Measurements from ENCODE around the gene TMIE.
A peak's percentile ranks its signal among the peaks of the same experiment; 100 is the strongest.
"Not testable (repeated sequence)": the region's sequence is repeated elsewhere in the genome, so short reads cannot be mapped to it uniquely, and the experiment has no call there.

Gene TMIE

DNA sequence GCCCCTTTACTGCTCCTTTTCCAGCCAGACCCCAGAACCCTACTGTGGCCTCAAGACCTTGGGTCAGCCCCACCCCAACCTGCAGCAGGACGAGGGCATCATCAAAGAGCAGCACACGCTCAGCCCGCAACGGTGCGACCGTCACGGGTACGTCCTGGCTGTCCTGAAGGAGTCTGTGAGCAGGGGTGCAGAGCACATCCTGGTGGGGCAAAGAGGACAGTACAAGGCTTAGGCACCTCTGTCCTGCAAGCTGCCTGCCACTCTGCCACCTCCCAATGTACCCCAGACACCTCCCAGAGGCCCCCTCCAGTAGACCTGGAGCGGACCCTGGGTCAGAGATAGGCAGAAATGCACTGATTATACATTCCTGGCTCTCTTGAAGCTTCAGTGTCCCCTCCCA is 15.7 kb upstream of the TMIE start:
- ATAC-seq: no peak
- DNase-seq: no peak

DNA sequence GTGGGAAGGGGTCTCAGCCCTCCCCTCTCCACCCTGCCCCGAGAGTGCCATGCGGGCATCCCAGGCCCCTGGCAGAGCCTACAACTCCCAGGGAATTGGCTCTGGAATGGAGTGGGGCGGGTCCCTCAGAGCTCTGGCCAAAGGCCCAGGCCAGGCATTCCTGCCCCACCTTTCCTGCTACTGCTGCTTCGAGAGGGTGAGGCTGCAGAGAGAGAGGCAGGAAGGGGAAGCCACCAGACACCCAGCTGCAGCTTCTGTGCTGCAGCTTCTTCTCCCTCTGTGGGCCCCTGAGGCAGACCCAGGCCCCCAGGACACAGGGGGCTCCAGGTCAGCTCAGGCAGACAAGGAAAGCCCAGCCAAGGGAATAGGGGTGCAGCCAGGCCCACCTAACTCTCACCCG is 10.4 kb upstream of the TMIE start:
- ATAC-seq: no peak
- no peak for DNase-seq

DNA sequence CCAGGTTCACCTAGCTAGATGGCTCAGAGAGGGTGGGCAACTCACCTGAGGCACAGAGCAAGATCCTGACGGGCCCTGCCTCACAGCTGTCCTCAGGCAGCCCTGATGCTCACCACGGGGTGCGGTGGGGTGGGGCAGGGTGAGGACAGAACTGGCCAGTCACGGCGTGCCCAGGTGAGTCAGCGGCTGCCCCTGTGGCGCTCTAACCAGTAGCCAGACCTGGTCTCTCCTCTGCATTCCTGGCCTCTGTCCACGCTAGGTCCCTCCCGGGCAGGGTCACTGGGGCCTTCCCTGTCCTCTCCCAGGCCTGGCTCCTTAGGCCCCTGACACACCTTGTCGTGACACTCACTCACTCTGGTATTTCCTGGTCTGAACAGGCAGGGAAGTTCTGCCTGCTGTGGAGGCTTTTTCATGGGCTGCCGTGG is 8.6 kb upstream of the TMIE start:
- ATAC-seq (no peak), DNase-seq (peak; percentile 11)

DNA sequence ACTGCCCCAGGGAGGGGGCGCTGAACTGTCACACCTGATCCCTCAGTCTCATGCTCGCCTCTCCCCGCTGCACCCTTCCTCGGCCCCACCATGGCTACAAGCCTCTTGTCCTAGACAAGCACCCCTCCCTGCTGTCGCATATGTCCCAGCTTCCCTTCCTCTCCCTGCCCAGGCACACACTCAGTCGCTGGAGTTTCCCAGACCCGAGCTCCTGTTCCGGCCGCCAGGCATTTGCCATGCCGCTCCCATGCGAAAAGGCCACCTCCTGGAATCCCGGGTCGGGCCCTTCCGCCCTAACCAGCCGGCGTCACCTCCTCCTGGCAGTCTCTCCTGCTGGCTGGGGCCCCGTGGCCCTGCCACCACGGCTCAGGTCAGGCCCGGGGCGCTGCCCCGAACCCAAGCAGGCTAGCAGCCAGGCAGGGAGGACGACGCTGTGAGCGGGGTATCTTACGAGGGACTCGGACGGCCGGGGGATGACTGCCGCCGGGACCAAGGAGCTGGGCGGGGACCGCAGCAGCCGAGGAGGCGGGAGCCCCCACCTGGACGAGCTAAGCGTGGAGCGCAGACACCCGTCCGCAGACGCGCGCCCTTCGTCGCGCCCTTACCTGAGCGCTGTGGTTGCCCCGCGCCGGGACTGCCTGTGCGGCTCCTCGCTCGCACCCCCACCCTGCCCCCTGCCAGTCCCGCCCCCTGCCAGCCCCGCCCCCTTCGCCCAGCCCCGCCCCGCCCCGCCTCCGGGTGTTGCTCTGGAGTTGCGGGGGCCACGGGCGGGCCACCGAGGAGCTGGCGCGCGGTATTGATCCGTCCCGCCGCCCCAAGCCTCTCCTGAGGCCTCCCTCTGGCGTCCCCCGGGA is 7.9 kb upstream of the TMIE start, which contains the start of gene ALS2CL:
TSS of gene ALS2CL (minus strand) at position 642 of the 854 bp plus-strand sequence. CDS start 4,239 bp downstream, outside the sequence.
- ATAC-seq (peak; percentile 51), DNase-seq (peak; percentile 58)

DNA sequence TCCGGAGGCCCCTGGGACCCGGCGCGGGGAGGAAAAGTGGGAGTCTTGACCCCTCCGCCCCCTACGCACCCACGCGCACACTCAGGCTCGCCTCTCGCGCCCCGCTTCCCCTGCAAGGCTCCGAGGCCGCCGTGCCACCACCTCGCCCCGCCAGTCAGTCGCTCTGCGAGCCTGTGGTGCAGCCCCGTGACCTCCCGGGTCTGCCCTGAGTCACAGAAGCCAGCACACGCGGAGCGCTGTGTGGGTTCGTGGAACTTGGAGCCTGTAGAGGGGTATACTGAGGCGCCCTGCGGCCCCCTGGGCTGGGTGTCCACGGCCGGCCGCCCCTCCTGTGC is 7.3 kb upstream of the TMIE start:
- DNase-seq (peak; percentile 53), ATAC-seq (peak; percentile 28)

DNA sequence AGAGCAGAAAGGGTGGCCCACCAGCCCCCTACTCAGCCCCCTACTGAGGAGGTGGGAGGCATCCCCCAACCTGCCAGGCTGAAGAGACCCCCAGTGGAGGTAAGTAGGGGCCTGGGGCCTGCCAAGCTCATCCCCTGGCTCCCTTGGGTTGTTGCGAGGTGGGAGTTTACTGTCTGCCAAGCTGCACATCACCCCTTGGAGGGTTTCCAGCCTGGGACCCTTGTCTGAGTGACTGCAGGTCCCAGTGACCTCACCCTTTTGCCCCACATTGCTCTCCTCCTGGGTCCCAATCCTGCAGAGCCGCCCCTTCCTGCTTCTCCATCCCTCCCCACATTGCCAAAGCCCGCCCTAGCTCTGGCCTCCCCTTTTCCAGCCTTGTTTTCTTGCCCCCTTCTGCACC is 6.7 kb upstream of the TMIE start:
- ATAC-seq (no peak), DNase-seq (no peak)

DNA sequence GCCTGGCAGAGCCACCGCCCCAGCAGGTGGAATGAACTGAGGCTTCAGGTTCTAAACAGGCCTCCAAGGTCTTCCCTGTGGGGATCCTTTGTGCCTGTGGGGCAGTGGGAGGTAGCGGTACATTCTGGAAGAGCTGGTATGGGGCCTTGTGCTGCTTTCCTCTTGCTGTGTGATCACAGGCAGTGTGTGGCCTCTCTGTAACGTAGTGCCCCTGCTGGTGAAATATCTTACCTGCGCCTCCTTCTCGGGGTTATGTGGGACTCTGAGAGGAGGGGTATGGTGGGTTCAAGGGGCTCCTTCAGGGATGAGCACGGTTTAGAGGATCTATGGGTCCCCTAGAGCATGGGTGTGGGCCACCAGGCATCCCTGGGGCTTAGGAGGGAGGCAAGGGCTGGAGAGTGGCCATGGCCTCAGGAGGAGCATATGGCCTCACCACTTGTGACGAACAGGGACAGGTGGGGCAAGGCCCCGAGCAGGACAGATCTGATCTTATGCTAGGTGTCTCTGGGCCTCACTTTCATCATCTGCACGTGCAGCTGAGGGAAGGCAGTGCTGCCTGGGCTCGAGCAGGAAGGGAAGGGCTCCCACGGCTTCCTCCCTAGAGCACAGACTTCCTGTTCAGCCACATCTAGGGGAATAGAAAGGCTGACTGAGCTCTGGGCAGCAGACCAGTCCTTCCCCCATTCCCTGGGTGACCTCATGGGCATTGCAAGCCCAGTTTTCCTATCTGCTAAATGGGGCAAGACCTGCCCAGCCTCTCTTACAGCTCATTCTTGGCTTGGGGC is 5.8 kb upstream of the TMIE start:
- peak; percentile 16 for ATAC-seq
- DNase-seq: peak; percentile 34

DNA sequence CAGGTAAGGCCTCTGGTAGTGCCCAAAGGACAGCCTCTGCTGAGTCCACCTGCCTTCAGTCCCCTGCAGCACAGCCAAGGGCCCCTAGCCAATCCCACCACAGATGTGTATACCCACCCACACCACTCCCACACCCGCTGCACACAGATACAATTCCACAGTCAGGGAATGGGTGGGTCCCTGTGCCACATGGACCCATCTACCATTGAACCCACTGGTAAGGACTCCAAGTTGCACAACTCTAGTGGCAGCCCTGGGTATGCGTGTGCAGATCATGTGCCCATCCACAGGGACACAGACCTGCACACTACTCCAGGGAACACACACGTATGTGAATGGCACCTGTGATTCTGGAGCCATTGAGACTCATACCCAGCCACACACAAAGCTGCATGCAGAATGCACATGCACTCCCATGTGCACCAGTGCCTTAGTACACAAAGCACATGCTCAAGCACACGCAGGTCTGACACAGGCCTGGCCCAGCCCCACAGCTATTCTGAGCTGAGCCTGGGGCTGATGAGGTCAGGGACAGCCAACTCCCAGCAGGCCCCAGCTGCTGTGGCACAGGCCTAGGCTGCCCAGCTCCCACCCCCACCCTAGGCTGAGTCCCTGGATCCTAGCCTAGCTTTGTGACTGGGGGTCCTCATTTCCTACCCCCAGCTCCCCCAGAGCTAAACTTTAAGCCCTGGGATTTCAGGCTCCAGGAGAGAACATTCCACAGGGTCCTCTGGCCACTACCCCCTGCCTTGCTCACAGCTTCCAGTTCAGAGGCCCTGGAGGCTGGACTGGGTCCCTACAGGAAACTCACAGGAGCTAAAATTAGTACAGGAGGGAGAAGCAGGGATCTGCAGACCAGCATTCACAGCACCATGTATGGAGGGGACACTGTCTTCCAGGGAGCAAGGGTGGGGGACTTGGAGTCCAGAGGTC is 5.0 kb upstream of the TMIE start:
- ATAC-seq (no peak), DNase-seq (no peak)

DNA sequence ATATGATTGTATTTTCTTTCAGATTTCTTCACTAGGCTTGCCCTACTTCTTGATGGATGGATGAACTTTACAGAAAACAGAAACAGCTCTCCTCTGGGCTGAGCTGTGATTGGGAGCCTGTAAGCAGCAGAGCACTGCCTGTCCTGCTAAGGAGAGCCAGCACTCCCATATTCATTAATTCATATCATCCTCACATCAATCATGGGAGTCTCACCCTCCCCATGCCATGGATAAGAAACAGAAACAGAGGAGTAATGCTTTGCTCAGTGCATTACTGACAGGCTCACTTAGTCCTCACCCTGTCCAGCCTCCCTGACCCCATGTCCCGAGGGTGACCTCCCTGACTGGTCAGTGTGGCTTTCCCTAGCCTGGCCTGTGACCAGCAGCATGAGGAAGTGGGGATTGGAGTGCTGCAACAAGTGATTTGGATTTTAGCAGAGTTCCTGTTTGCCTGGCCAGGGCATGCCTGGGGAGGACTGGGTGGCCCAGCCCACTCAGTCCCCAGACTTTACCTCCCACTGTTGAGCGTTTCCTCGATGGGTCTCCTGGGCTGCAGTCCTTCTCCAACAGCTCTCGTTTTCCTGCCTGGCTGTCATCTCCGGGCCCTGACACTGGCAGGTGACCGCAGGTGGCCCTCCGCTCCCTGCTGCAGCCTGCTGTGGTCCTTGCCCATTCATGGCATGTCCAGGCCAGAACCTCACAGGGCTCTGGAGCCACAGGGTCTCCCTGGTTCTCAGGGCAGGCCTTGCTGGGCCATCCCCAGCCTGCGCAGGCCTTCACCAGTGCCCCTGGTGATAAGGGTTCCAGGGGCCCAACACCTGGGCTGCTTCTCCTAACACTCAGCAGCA is 1.3 kb upstream of the TMIE start:
- ATAC-seq: no peak
- no peak for DNase-seq

DNA sequence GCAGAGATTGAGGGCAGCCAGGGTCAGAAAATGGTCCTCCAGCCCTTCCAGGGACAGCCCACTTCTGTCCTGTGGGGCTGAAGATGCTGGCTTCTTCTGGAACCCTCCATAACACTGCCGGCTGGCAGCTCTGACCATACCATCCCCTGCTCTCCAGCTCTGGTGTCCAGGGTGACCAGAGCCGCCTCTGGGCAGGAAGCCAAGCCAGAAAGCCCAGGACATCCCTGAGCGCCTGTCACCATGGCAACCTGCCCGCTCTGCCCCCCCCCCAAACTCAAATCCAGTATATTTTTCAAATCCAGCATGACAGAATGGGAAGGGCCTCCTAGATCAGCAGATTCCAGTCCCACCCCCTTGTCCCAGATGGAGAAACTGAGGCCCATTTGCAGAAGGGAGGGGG is 420 bp upstream of the TMIE start:
- ATAC-seq (no peak), DNase-seq (no peak)

DNA sequence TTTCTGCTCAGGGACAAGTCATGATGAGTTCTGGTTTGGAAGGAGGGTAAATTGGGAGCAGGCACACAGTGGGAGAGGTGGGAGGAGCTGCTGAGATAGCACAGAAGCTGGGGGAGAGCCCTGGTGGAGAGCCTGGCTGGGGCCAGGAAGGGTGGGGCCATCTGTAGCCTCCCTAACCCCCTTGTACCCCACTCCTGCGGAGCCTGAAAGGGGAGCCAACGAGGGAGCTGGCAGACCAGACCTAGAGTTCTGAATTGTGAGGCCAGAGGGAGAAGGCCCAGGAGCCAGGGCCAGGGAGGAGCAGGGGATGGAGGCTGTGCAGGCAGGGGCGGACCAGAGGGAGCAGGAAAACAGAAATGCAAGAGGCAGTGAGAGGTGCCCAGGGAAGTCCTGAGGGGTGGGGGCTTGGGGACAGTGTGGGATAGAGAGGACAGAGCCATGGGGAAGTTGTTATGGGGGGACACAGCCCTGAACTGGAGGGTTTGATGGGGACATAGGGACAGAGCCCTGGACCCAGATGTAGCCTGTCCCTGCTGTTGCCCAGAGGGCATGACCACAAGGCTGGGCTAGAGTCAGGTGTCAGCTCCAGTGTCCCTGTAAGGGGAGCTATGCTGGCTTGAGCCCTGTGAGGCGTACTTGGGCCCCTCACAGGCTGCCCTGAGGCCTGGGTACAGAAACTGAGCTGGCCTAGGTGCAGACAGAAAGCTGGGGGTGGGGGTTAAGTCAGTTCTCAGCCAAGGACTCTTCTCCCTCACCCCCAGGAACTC is 1.2 kb downstream of the TMIE start:
- no peak for ATAC-seq

DNA sequence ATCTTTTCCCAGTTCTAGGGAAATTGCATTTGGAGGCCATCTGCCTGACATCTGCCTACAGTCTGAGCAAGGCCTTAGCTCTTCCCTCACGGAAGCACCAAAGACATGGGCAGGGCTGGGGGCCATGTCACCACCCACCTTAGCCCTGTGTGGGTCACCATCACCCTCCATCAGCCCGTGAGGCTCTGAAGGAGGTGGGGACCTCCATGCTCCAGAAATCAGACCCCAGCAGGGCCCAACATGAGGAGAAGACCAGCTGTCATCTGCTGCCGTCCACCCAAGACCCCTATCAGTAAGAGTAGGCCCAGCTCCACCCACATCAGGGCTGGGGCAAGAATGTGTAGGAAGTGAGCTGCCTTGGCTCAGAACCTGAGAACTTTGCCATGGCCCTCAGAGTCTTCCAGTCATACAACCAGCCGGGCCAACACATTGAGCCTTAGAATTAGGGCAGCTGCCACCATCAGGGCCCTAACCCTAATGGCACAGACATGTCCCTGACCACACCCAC is 1.9 kb downstream of the TMIE start:
- ATAC-seq: no peak
- DNase-seq: no peak

More for the DNA sequence above, 1.2 kb downstream of the TMIE start:
- no peak for DNase-seq

DNA sequence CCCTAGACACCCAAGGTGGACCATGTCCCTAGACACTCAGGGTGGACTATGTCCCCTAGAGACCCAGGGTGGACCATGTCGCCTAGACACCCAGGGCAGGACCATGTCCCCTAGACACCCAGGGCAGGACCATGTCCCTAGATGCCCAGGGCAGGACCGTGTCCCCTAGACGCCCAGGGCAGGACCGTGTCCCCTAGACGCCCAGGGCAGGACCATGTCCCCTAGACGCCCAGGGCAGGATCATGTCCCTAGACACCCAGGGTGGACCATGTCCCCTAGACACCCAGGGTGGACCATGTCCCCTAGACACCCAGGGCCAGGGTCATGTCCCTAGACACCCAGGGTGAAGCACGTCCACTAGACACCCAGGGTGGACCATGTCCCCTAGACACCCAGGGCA is 3.2 kb downstream of the TMIE start:
- DNase-seq, ATAC-seq: not testable (repeated sequence)

DNA sequence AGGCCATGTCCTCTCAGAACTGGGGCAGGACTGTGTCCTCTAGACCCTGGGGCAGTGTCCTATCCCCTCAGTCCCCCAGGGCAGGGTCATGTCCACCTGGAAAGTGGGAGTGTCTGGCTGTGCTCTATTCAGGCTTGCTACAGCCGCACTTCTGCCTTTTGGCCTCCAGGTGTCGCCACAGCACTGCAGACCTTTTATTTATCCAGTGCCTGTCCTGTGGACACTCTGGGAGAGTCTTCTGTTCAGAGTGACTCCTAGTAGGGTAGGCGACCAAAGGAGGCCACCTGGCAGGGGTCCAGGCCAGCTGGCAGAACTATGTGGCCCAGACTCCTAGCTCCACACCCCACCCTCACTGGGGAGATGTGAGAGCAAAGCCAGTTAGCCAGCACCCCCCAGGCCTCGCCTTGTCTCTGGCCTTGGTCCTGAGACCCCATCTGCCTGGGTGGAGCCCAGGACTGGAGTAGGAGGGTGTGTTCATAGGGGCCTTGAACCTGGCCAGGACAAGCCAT is 3.9 kb downstream of the TMIE start:
- DNase-seq (peak; percentile 63), ATAC-seq (peak; percentile 66)

DNA sequence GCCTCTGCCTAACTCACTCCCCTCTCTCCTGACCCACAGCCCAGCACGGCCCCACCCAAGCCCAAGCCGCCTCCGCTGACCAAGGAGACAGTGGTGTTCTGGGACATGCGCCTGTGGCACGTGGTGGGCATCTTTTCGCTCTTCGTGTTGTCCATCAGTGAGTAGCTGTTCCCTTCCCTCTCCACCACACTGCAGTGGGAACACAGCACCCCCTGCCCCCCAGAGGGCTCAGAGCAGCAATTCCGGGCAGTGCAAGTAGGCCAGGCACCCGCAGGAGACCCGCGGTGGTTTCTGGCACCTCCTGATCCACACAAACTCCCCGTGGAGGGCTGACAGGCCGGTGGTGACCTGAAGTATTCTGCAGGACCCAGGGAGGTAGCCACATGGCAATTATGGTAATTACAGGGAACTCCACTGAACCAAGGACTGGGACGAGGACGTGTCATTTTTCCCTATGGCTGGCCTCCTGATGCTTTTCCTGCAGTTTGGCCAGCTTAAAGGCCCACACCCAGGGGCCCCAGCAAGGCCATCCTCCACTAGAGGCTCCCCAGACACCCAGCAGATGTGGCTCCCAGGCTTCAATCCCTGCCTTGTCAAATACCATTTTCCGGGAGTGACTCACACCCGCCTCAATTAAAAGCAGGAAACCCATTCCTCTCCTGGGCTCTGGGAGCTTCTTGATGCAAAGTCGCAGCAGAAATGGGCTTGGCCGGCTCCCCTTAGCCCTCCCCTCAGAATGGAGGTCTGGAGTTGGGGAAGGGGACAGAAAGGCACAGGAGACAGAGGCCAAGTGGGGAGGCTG is 4.8 kb downstream of the TMIE start:
- ATAC-seq (no peak), DNase-seq (no peak)

DNA sequence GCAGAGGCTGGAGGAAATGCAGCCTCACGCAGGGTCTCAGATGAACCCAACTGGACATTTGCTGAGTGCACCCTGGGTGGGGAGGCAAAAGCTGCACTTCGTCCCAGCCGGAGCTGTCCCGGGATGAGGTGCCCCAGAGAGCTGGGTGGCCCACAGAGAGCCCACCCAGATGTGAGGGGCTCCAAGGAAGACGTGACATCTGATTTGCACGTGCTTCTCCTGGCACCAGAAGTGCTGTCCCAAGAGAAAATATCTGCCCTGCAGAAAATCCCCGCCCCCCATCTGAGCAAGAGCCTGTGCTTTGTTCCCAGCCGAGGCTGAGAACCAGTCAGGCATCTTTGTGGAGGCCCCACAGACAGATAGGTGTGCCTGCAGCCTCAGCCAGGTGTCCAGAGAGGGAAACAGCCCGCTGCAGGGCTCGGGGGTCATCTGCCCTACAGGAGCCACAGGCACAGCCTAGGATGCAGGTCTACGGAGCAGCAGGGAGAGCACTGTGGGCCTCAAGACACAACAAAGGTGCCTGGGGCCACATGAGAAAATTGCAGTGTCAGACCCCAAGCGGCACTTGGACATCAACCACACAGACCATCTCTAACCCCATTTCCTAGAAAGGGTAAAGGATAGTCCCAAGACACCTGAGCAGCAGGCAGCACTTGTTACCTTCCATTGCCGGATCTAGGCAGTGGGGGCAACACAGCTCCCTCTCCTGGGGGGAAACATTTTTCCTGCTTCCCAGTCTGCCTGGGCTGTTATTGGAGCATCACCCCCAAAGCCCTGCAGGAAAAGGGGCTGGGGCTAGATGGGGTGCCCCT is 5.8 kb downstream of the TMIE start:
- ATAC-seq: no peak
- DNase-seq: no peak

DNA sequence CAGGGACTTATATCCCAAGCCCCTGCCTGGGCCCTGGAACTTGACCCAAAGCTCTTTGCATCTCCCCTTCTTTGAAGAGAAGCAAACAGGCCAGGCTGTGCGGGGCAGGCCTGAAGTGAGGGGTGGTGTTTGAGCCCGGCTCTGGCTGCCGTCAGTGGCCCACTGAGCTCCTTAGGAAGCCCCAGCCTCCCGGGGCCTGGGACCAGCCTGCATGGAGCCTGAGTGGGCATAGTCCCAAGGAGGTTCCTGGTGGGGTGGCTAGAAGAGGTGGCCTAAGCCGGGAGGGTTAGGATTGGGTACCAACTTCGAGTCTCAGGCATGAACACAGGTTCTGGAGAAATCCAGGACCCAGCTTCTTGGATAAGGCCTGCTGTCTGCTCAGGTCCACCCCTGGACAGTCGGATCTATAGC is 6.4 kb downstream of the TMIE start:
- ATAC-seq (no peak), DNase-seq (no peak)

DNA sequence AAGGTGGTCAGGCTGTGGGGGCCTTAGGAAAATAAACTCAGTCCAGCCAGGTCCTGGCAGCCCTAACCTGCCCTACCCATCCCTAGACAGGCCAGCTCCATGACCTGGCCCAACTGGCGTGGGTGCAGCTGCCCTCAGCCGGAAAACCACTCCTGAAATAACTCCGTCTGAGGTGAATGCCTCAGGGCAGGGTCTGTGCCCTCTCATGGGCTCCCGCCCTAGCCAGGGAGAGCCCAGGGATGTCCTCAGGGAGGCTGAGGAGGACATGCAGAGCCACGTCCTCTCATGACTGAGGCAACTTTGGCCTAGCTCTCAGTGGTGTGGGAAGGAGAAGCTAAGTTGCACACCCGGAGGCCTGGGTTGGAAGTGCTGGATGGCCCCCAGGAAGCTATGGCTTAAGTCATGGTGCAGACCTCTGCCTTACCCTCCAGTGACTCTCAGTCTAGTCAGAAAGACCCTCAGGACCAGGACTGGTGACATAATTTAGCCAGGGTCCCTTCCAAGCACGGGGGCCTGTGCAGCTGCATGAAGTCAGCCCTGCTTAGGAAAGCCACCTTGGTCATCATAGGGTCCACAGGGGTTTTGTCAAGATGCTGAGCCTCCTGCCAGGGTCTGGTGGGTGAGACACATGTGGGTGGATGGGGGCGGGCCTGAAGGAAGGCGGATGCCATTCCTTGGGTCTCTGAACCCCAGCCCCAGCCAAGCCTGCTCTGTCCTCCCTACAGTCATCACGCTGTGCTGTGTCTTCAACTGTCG is 7.4 kb downstream of the TMIE start:
- ATAC-seq: no peak

More for the DNA sequence above, 7.4 kb downstream of the TMIE start:
- no peak for DNase-seq

Data from stimulated activated naive CD8-positive, alpha-beta T cell treated with anti-CD3 and anti-CD28 coated beads, Interleukin-15, Interleukin-2, amounts not matched to agents 100 U/mL and 50 U/mL, for 24 hours (primary cell).